Forelimb muscle (tissue), 1 donor: ENCODE results near the gene RARG. TPM values are rescaled to one million over a fixed set of nuclear protein-coding genes. Genes with fewer than 3 reads are reported as not detected.

Experiments
- DNase-seq: peaks from one replicate; pipeline ENCODE4 v3.0.0-alpha.2; 2013; ENCODE audit warnings: low read depth
- polyA plus RNA-seq: library from polyadenylated mRNA; unstranded; fragments of 120-200 nt; gene quantifications from one replicate; pipeline ENCODE4 v1.2.1, GENCODE V29; 2013; ENCODE audit not compliant: insufficient read length

Gene RARG
- polyA plus RNA-seq, 1 donor, result 22.5 TPM

- no peak for DNase-seq
Measured at GRCh38 chr12:53245286-53245685, 13.3 kb upstream of the RARG start.

GRCh38 chr12:53244337-53244736, 12.3 kb upstream of the RARG start:
- DNase-seq, result no peak

GRCh38 chr12:53241623-53242412, 9.8 kb upstream of the RARG start:
- DNase-seq, result no peak

GRCh38 chr12:53239643-53240258, 7.7 kb upstream of the RARG start:
- no peak for DNase-seq

- DNase-seq, result no peak
Measured at GRCh38 chr12:53236443-53237111, 4.6 kb upstream of the RARG start.

- DNase-seq, result no peak
Measured at GRCh38 chr12:53235742-53236442, 3.9 kb upstream of the RARG start.

- no peak for DNase-seq
Measured at GRCh38 chr12:53235164-53235563, 3.2 kb upstream of the RARG start.

- no peak for DNase-seq
Measured at GRCh38 chr12:53234271-53234914, 2.4 kb upstream of the RARG start.

- no peak for DNase-seq
Measured at GRCh38 chr12:53233671-53234121, 1.7 kb upstream of the RARG start.

GRCh38 chr12:53232646-53233461, 845 bp upstream of the RARG start:
- DNase-seq, result no peak

- DNase-seq, result no peak
Measured at GRCh38 chr12:53231671-53231920, 413 bp downstream of the RARG start.

- no peak for DNase-seq
Measured at GRCh38 chr12:53230108-53230845, 1.7 kb downstream of the RARG start.

- no peak for DNase-seq
Measured at GRCh38 chr12:53229454-53229853, 2.6 kb downstream of the RARG start.

- DNase-seq, result no peak
Measured at GRCh38 chr12:53227836-53228235, 4.2 kb downstream of the RARG start.

GRCh38 chr12:53227341-53227740, 4.7 kb downstream of the RARG start:
- no peak for DNase-seq

GRCh38 chr12:53226815-53227214, 5.2 kb downstream of the RARG start:
- DNase-seq, result no peak

GRCh38 chr12:53225635-53226424, 6.2 kb downstream of the RARG start:
- no peak for DNase-seq

- no peak for DNase-seq
Measured at GRCh38 chr12:53224897-53225634, 6.9 kb downstream of the RARG start.
